Measurements from ENCODE around the gene TRIM68. TPM values are rescaled to one million over a fixed set of nuclear protein-coding genes. Genes with fewer than 3 reads are reported as not detected.

The TRIM68 gene
- total and polyA plus RNA-seq, 4 donors: 2.6 to 11.2 (median 5.4) TPM

- TF ChIP-seq RXRA (IDR thresholded peaks at IDR 0.05) (no peak), FOXA2 (IDR thresholded peaks at IDR 0.05) (no peak), FOXA1 (IDR thresholded peaks at IDR 0.05) (no peak), JUND (IDR thresholded peaks at IDR 0.05) (no peak), RAD21 (IDR thresholded peaks at IDR 0.05) (no peak)
- TF ChIP-seq, protein P1, sequence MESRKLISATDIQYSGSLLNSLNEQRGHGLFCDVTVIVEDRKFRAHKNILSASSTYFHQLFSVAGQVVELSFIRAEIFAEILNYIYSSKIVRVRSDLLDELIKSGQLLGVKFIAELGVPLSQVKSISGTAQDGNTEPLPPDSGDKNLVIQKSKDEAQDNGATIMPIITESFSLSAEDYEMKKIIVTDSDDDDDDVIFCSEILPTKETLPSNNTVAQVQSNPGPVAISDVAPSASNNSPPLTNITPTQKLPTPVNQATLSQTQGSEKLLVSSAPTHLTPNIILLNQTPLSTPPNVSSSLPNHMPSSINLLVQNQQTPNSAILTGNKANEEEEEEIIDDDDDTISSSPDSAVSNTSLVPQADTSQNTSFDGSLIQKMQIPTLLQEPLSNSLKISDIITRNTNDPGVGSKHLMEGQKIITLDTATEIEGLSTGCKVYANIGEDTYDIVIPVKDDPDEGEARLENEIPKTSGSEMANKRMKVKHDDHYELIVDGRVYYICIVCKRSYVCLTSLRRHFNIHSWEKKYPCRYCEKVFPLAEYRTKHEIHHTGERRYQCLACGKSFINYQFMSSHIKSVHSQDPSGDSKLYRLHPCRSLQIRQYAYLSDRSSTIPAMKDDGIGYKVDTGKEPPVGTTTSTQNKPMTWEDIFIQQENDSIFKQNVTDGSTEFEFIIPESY (IDR thresholded peaks at IDR 0.05): no peak
Observed at GRCh38 chr11:4615856-4616444, 7.9 kb upstream of the TRIM68 start (continued).

- no peak overlapping the region for H3K4me3 ChIP-seq (ENCODE audit: low read depth in 1 of 3, low read length in 3 of 3)
- H3K27me3 ChIP-seq (ENCODE audit: control insufficient read depth in 4 of 4, insufficient read depth in 4 of 4, low read length in 3 of 4): no peaks in the 10 kb centered on the region
- peaks cover 0 to 9% (median 3%) of the 10 kb centered on the region in 4 donors for H3K4me1 ChIP-seq (ENCODE audit: control insufficient read depth in 4 of 4, insufficient read depth in 4 of 4, low read length in 3 of 4)
- no peak for DNase-seq (ENCODE audit: low spot score)
- 90% methylated on average over 2 of the region's 2 CpGs for WGBS
- no peaks in the 10 kb centered on the region for H3K36me3 ChIP-seq (ENCODE audit: control insufficient read depth in 4 of 4, insufficient read depth in 3 of 4, low read depth in 1 of 4, low read length in 3 of 4)
- H3K27ac ChIP-seq (ENCODE audit: low read depth in 1 of 2, low read length in 2 of 2): no peak overlapping the region
- H3K9me3 ChIP-seq (ENCODE audit: control insufficient read depth in 4 of 4, low read length in 3 of 4): no peaks in the 10 kb centered on the region
- TF ChIP-seq EGR1 (IDR thresholded peaks at IDR 0.05; ENCODE audit: low read depth in 2 of 2) (no peak), JUND (IDR thresholded peaks at IDR 0.05) (no peak), ATF3 (IDR thresholded peaks at IDR 0.05) (no peak), SP1 (IDR thresholded peaks at IDR 0.05) (no peak), REST (IDR thresholded peaks at IDR 0.05) (no peak), GABPA (IDR thresholded peaks at IDR 0.05 in 1 of 2, conservative IDR thresholded peaks at IDR 0.05 in 1 of 2) (no peak), MAX (IDR thresholded peaks at IDR 0.05) (no peak), NR2F2 (IDR thresholded peaks at IDR 0.05) (no peak), RAD21 (IDR thresholded peaks at IDR 0.05) (no peak), HNF4A (conservative IDR thresholded peaks at IDR 0.05) (no peak), FOXA2 (IDR thresholded peaks at IDR 0.05) (no peak), TAF1 (conservative IDR thresholded peaks at IDR 0.05) (no peak), YY1 (IDR thresholded peaks at IDR 0.05) (no peak)
- TF ChIP-seq, protein P1 (IDR thresholded peaks at IDR 0.05): no peak
- no peak overlapping the region for H3K9ac ChIP-seq (ENCODE audit: low read depth in 1 of 2, low read length in 2 of 2)
Observed at GRCh38 chr11:4611986-4612385, 4.0 kb upstream of the TRIM68 start.

Data from liver (tissue), 9 donors.